Muscle layer of colon (tissue), 2 donors: ENCODE data around the gene SLC24A4.

Experiments used
- H3K27ac ChIP-seq: one replicate; pipeline ENCODE4 v1.7.0; 2013; ENCODE audit warnings: low read depth, mild to moderate bottlenecking, low read length, moderate library complexity
- H3K27me3 ChIP-seq, 2 donors: one replicate each; pipeline ENCODE4 v1.7.0; 2013; ENCODE audit warnings: low read length in 2 of 2, mild to moderate bottlenecking in 2 of 2; ENCODE audit not compliant: insufficient read depth in 2 of 2, control insufficient read depth in 1 of 2
- H3K36me3 ChIP-seq: one replicate; pipeline ENCODE4 v1.7.0; 2013; ENCODE audit warnings: mild to moderate bottlenecking, low read length; ENCODE audit not compliant: insufficient read depth
- H3K4me1 ChIP-seq: one replicate; pipeline ENCODE4 v1.7.0; 2013; ENCODE audit warnings: mild to moderate bottlenecking, low read length; ENCODE audit not compliant: insufficient read depth
- H3K4me3 ChIP-seq, 2 donors: one replicate each; pipeline ENCODE4 v1.7.0; 2013; ENCODE audit warnings: low read length in 2 of 2, low read depth in 1 of 2, mild to moderate bottlenecking in 1 of 2, moderate library complexity in 1 of 2
- H3K9ac ChIP-seq: one replicate; pipeline ENCODE4 v1.7.0; 2013; ENCODE audit warnings: low read length
- H3K9me3 ChIP-seq: one replicate; pipeline ENCODE4 v1.7.0; 2013; ENCODE audit warnings: mild to moderate bottlenecking, low read length
- donor health status: abdominal sarcoma.
- donor health status: Adenocarcinoma of cecum.

SLC24A4 gene

DNA sequence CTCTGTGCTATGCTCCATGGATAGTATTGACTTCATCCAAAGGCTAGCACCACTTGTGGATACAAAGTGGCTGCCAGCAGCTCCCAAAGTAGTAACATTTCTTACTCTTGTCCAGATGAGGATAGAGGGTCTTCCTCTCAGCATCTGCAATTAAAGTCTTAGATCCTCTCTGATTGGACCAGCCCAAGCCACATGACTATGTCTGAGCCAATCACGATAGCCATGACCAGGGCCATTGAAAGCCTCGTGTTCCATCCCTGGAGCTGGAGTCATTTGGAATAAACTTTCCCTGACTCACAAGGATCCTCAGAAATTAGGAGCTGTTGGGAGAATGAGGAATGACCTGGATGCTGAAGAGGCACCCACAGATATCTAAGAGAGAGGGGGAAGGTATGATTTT lies 28.5 kb upstream of the SLC24A4 start:
- H3K27ac ChIP-seq = no peak overlapping the region
- no peaks in the 10 kb centered on the region for H3K27me3 ChIP-seq
- no peak overlapping the region for H3K4me3 ChIP-seq
- no peaks in the 10 kb centered on the region for H3K4me1 ChIP-seq
- H3K9me3 ChIP-seq = no peaks in the 10 kb centered on the region
- H3K9ac ChIP-seq = no peak overlapping the region
- H3K36me3 ChIP-seq = no peaks in the 10 kb centered on the region

GRCh38 chr14:92297818-92298595 lies 25.0 kb upstream of the SLC24A4 start:
- H3K9me3 ChIP-seq = no peaks in the 10 kb centered on the region
- H3K27ac ChIP-seq = no peak overlapping the region
- no peaks in the 10 kb centered on the region for H3K4me1 ChIP-seq
- no peaks in the 10 kb centered on the region for H3K27me3 ChIP-seq
- no peaks in the 10 kb centered on the region for H3K36me3 ChIP-seq
- H3K4me3 ChIP-seq = no peak overlapping the region
- H3K9ac ChIP-seq = no peak overlapping the region

DNA sequence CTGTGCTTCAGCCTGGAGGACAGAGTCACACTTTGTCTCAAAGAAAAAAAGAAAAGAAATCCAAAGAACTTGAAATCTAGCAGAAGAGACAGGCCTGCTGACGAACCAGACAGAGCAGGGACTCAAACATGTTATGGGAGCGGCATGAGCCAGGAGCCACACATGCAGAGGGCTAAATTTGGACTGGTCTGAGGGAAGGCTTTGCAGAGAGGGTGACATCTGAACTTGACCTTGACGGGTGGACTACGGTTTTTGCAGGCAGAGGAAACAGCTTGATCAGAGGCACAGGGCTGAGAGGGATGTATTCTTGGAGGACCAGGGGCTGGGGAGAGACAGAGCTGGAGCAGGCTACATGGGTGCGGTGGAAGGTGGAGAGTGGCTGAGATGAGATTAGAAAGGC lies 20.5 kb upstream of the SLC24A4 start:
- no peaks in the 10 kb centered on the region for H3K36me3 ChIP-seq
- H3K27me3 ChIP-seq = no peaks in the 10 kb centered on the region
- H3K9me3 ChIP-seq = no peaks in the 10 kb centered on the region
- H3K4me1 ChIP-seq = no peaks in the 10 kb centered on the region
- H3K9ac ChIP-seq = no peak overlapping the region
- no peak overlapping the region for H3K27ac ChIP-seq
- H3K4me3 ChIP-seq = no peak overlapping the region

DNA sequence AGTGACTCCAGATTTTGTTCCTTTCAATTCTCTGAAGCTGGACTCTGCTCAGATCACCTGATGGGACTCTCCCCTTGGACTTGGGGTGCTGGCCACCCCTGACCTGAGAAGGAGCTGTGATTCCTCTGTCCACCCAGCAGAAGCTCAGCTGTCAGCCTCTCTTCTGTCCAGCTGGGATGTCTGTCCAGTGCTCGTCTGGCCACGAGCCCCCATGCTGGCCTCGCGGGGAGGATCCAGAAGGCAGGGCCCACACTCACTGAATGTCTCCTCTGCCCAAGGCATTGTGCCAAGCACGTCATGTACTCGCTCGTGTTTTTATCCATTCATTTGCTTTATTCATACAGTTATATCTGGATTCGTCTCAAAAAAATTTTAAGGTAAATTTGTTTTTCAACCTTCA lies 14.2 kb upstream of the SLC24A4 start:
- no peaks in the 10 kb centered on the region for H3K27me3 ChIP-seq
- no peak overlapping the region for H3K9ac ChIP-seq

GRCh38 chr14:92309968-92310530 lies 12.9 kb upstream of the SLC24A4 start:
- H3K4me1 ChIP-seq = no peaks in the 10 kb centered on the region
- H3K27ac ChIP-seq = no peak overlapping the region
- no peaks in the 10 kb centered on the region for H3K36me3 ChIP-seq
- no peak overlapping the region for H3K9ac ChIP-seq
- H3K4me3 ChIP-seq = no peak overlapping the region
- H3K9me3 ChIP-seq = no peaks in the 10 kb centered on the region
- no peaks in the 10 kb centered on the region for H3K27me3 ChIP-seq

More for the DNA sequence above, 14.2 kb upstream of the SLC24A4 start:
- H3K9me3 ChIP-seq = no peaks in the 10 kb centered on the region
- H3K4me3 ChIP-seq = no peak overlapping the region
- H3K36me3 ChIP-seq = no peaks in the 10 kb centered on the region
- H3K27ac ChIP-seq = no peak overlapping the region
- H3K4me1 ChIP-seq = no peaks in the 10 kb centered on the region

DNA sequence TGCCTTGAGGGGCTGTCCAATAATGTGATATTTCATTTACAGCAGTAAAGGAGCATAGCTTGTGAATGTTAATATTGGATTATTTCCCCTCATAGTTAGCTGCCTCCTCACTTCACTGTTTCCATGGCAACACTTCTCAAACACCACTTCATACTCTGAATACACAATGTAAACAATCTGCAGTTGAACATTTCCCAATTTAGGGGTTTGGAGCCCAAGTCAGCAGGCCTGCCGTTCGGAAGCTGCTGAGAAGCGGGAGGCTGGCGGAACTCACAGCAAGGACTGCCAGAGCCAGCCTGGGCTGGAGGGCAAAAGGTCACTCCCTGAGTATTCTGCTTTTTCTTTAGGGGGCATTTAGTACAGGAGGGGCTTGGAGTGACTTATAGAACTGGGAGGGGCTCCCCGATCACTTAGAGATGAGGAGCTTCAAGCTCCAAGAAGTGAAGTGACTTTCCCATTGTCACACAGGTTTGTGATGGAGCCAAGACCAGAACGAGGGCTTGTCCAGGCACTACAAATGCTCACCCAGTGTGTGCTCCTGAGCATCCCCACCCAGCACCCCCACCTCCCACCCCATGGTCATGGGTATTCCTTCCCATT lies 12.1 kb upstream of the SLC24A4 start:
- H3K9ac ChIP-seq = no peak overlapping the region
- no peaks in the 10 kb centered on the region for H3K27me3 ChIP-seq
- H3K36me3 ChIP-seq = no peaks in the 10 kb centered on the region
- H3K27ac ChIP-seq = no peak overlapping the region
- no peak overlapping the region for H3K4me3 ChIP-seq
- H3K4me1 ChIP-seq = no peaks in the 10 kb centered on the region
- no peaks in the 10 kb centered on the region for H3K9me3 ChIP-seq

GRCh38 chr14:92314182-92314581 lies 8.8 kb upstream of the SLC24A4 start:
- no peak overlapping the region for H3K4me3 ChIP-seq
- H3K27me3 ChIP-seq = no peaks in the 10 kb centered on the region
- no peaks in the 10 kb centered on the region for H3K9me3 ChIP-seq
- H3K4me1 ChIP-seq = no peaks in the 10 kb centered on the region
- no peak overlapping the region for H3K27ac ChIP-seq
- no peaks in the 10 kb centered on the region for H3K36me3 ChIP-seq
- H3K9ac ChIP-seq = no peak overlapping the region

DNA sequence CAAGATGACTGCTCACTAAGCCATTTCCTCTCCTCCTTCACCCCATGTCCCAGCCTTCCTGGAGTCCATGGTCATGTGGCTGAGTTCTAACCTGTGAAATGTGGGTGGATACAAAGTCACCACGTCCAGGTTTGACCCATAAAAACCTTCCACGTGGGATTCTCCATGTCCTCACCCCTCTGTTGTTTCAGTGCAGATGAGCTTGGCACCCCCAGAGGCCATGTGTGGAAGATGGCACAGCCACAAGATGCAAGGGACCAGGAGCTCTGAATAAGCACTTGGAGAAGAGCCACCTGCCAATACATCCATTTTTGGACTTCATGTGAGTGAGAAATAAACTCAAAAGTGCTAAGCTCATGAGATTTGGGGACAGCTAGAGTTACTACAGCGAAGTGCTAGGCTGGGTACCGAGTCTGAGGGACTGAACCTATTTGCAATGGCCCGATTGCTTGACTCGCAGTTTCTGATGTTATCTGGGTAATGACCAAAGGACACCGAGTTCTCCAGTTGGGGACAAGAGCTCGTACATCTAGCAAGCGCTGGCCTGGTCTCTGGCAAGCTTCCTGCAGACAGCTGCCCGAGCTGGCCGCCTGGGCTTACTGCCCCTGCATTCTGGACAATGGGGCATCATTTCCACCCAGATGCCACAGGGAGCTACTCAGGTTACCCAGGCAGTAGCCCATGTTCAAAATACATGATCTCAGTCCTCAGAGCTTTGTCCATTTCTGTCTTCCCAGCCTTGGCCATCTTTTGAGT lies 7.7 kb upstream of the SLC24A4 start:
- Histone ChIP-seq H3K4me1 (no peaks in the 10 kb centered on the region), H3K9ac (no peak overlapping the region), H3K27me3 (peaks cover 0 to 3% of the 10 kb centered on the region in 2 donors), H3K9me3 (no peaks in the 10 kb centered on the region), H3K36me3 (no peaks in the 10 kb centered on the region), H3K27ac (no peak overlapping the region), H3K4me3 (no peak overlapping the region)

DNA sequence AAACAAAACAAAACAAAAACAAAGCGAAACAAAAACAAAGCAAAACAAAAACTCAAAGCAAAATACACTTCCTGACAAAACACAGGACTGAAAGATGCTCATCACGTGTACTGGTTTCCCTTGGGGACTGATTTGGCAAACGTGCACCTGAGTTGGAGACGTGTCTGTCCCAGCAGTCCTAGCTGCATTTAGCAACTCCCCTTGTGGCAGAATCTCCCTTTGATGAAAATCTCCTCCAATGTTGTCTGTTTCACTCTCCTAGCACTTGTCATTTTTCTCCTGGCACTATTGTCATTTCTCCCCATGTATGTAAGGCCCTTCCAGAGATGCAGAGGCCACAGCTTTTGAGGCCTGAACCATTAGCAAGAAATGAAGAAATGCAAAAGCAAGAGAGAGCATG lies 6.8 kb upstream of the SLC24A4 start:
- Histone ChIP-seq H3K9me3 (no peaks in the 10 kb centered on the region), H3K4me3 (no peak overlapping the region), H3K27ac (no peak overlapping the region), H3K9ac (no peak overlapping the region), H3K4me1 (no peaks in the 10 kb centered on the region), H3K27me3 (peaks cover 0 to 5% of the 10 kb centered on the region in 2 donors), H3K36me3 (no peaks in the 10 kb centered on the region)

DNA sequence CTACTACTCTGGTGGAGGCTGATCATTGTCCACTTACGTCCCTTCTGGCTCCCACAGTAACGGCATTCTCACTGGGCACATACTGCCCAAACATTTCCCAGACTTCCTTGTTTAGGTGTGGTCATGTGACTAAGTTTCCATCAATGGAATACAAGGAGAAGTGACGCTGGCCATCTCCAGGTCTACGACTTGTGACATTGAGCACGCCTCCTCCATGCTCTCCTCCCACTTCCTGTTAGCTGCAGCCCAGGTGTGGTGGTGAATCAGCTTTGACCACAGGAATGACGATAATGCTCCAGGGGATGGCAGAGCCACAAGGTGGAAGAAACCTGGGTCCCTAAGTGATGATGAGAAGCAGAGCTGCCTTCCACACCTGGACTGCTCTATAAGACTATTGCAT lies 6.0 kb upstream of the SLC24A4 start:
- Histone ChIP-seq H3K27me3 (peaks cover 0 to 11% of the 10 kb centered on the region in 2 donors), H3K9ac (no peak overlapping the region), H3K36me3 (no peaks in the 10 kb centered on the region), H3K9me3 (no peaks in the 10 kb centered on the region), H3K4me1 (no peaks in the 10 kb centered on the region), H3K27ac (no peak overlapping the region), H3K4me3 (no peak overlapping the region)

DNA sequence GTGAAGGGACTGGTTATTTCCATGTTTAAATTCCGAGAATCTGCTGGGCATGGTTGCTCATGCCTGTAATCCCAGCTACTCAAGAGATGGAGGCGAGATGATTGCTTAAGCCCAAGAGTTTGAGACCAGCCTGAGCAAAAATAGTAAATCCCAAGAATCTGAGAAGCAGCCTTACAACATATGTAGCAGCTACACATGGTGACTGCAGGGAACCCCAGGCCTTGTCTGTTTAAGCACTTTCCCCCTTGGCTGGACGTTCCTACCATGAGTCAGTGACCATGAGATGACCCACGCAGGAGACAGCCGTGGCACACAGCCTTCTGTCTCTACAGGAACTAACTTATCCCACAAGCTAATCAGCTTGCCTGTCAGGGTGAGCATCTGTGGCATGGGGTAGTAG lies 5.5 kb upstream of the SLC24A4 start:
- Histone ChIP-seq H3K4me1 (no peaks in the 10 kb centered on the region), H3K9ac (no peak overlapping the region), H3K36me3 (no peaks in the 10 kb centered on the region), H3K27me3 (peaks cover 5 to 17% of the 10 kb centered on the region in 2 donors), H3K27ac (no peak overlapping the region), H3K9me3 (no peaks in the 10 kb centered on the region), H3K4me3 (no peak overlapping the region)
